Thymus (tissue), 14 donors: ENCODE results near the gene PAPSS1. TPM values are rescaled to one million over a fixed set of nuclear protein-coding genes. Genes with fewer than 3 reads are reported as not detected.

Experiments
- DNase-seq, 9 donors: peaks; one replicate each; pipeline ENCODE4 v3.0.0-alpha.2; 2013; ENCODE audit warnings: low spot score in 9 of 9, low read depth in 6 of 9, missing footprints in 1 of 9
- H3K27ac ChIP-seq, 2 donors: one replicate each; pipeline ENCODE4 v1.5.1; 2013; ENCODE audit warnings: control low read depth in 1 of 2, low read depth in 1 of 2, low read length in 1 of 2, mild to moderate bottlenecking in 1 of 2, moderate library complexity in 1 of 2
- H3K27me3 ChIP-seq, 2 donors: one replicate each; pipeline ENCODE4 v1.5.1; 2013; ENCODE audit warnings: low read length in 1 of 2; ENCODE audit not compliant: control insufficient read depth in 2 of 2, insufficient read depth in 1 of 2
- H3K36me3 ChIP-seq, 2 donors: one replicate each; pipeline ENCODE4 v1.5.1; 2013; ENCODE audit warnings: low read length in 1 of 2, mild to moderate bottlenecking in 1 of 2, moderate library complexity in 1 of 2; ENCODE audit not compliant: control insufficient read depth in 2 of 2, insufficient read depth in 2 of 2
- H3K4me1 ChIP-seq, 2 donors: one replicate each; pipeline ENCODE4 v1.5.1; 2013; ENCODE audit warnings: low read length in 2 of 2; ENCODE audit not compliant: control insufficient read depth in 2 of 2, insufficient read depth in 2 of 2
- H3K4me3 ChIP-seq, 2 donors: one replicate each; pipeline ENCODE4 v1.5.1; 2013; ENCODE audit warnings: low read length in 2 of 2, control low read depth in 1 of 2, mild to moderate bottlenecking in 1 of 2
- H3K9me3 ChIP-seq, 2 donors: one replicate each; pipeline ENCODE4 v1.5.1; 2013; ENCODE audit warnings: low read length in 1 of 2, mild to moderate bottlenecking in 1 of 2; ENCODE audit not compliant: control insufficient read depth in 2 of 2, insufficient read depth in 1 of 2
- WGBS: extraction: QIAGEN DNeasy Blood & Tissue Kit; methylation state at CpG from one replicate; pipeline ENCODE4 v1.1.7; 2013; 5-methylcytosine and 5-hydroxymethylcytosine counted together
- long read RNA-seq, 10 donors: transcript quantifications; one replicate each; lab custom pipeline, GENCODE V29; 2026
- polyA plus RNA-seq: library from polyadenylated mRNA; stranded (reverse); fragments of 200-250 nt; gene quantifications from one replicate; pipeline ENCODE4 v1.2.3, GENCODE V29; 2013
- total RNA-seq: library from RNA; stranded (reverse); fragments of 120-200 nt; gene quantifications from one replicate; pipeline ENCODE4 v1.2.4, GENCODE V29; 2013
- donor health status: healthy.

Gene PAPSS1
- 39.0 TPM for total RNA-seq
- polyA plus RNA-seq, result 35.2 TPM
- long read RNA-seq, donor 1, partial matches to known transcripts, result 0 of 1 reads
- long read RNA-seq, donor 1, other reads (novel, unspliced or antisense), result 0 of 1 reads
- long read RNA-seq, donor 2, result 0 reads
- long read RNA-seq, donor 3, transcript PAPSS1-201 (12 exons, 2,731 nt), result major isoform, 16 of 16 reads
- long read RNA-seq, donor 3, partial matches to known transcripts, result 0 of 16 reads
- long read RNA-seq, donor 3, other reads (novel, unspliced or antisense), result 0 of 16 reads
- long read RNA-seq, donor 4, transcript PAPSS1-201 (12 exons, 2,731 nt), result major isoform, 7 of 7 reads
- long read RNA-seq, donor 4, partial matches to known transcripts, result 0 of 7 reads
- long read RNA-seq, donor 4, other reads (novel, unspliced or antisense), result 0 of 7 reads
- long read RNA-seq, donor 5, transcript PAPSS1-201 (12 exons, 2,731 nt), result major isoform, 29 of 29 reads
- long read RNA-seq, donor 5, partial matches to known transcripts, result 0 of 29 reads
- long read RNA-seq, donor 5, other reads (novel, unspliced or antisense), result 0 of 29 reads
- long read RNA-seq, donor 6, transcript PAPSS1-201 (12 exons, 2,731 nt), result major isoform, 10 of 10 reads
- long read RNA-seq, donor 6, partial matches to known transcripts, result 0 of 10 reads
- long read RNA-seq, donor 6, other reads (novel, unspliced or antisense), result 0 of 10 reads
- long read RNA-seq, donor 7, transcript PAPSS1-201 (12 exons, 2,731 nt), result major isoform, 18 of 18 reads
- long read RNA-seq, donor 7, partial matches to known transcripts, result 0 of 18 reads
- long read RNA-seq, donor 7, other reads (novel, unspliced or antisense), result 0 of 18 reads
- long read RNA-seq, donor 8, partial matches to known transcripts, result 0 of 4 reads
- long read RNA-seq, donor 8, other reads (novel, unspliced or antisense), result 0 of 4 reads
- long read RNA-seq, donor 9, transcript PAPSS1-201 (12 exons, 2,731 nt), result major isoform, 8 of 8 reads
- long read RNA-seq, donor 9, partial matches to known transcripts, result 0 of 8 reads
- long read RNA-seq, donor 9, other reads (novel, unspliced or antisense), result 0 of 8 reads
- long read RNA-seq, donor 10, transcript PAPSS1-201 (12 exons, 2,731 nt), result major isoform, 19 of 26 reads
- long read RNA-seq, donor 10, partial matches to known transcripts, result 7 of 26 reads
- long read RNA-seq, donor 10, other reads (novel, unspliced or antisense), result 0 of 26 reads

DNA sequence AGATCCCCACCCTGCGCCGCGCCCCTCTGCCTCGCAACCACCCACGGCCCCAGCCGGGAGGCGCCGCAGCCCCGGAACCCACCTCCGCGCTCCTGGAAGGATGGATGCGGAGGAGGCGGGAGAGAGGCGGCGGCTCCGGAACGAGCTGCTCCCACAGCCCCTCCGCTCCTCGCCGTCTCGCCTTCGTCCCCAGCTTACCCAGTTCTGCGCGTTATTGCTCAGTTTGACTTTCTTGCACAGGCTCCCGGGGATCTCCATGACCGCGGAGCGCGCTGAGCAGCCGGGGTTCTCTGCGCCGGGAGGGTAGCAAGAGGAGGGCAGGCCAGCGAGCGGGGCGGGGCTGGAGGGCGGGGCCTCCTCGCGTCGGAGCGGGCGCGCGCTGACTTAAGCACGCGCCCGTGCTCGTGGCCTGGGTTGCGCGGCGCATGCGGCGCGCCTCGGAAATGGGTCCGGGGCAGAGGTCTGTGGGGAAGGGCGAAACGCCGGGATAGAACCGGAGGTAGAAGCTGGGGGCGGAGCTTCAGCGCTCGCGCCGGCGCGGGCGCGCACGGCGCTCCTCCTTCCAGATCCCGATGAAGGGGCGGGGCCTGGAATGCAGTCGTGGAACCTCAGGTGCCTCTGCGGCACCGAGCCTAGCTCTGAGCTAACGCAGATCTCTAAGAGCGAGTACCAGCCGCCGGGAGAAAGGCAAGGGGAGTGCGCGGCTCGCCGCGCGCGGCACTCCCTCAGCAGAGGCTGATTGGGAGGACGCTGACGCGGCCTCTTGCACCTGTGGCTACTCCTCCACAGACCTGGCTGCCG lies at the start of gene PAPSS1:
Gene PAPSS1 (minus strand): TSS at position 313 of the 801 bp plus-strand sequence. CDS start 55 bp downstream, at position 258.
- Histone ChIP-seq H3K4me3 (peak within 1 kb of the TSS; percentile 86 to 91), H3K27me3 (no peaks in the 10 kb centered on the region), H3K27ac (peak within 1 kb of the TSS; percentile 93), H3K4me1 (peaks cover 7 to 22% of the 10 kb centered on the region in 2 donors), H3K9me3 (no peaks in the 10 kb centered on the region), H3K36me3 (no peaks in the 10 kb centered on the region)
- DNase-seq, result peak; percentile 96 to 99 (median 98)
- WGBS, result under 1% methylated on average over 90 of the region's 90 CpGs

DNA sequence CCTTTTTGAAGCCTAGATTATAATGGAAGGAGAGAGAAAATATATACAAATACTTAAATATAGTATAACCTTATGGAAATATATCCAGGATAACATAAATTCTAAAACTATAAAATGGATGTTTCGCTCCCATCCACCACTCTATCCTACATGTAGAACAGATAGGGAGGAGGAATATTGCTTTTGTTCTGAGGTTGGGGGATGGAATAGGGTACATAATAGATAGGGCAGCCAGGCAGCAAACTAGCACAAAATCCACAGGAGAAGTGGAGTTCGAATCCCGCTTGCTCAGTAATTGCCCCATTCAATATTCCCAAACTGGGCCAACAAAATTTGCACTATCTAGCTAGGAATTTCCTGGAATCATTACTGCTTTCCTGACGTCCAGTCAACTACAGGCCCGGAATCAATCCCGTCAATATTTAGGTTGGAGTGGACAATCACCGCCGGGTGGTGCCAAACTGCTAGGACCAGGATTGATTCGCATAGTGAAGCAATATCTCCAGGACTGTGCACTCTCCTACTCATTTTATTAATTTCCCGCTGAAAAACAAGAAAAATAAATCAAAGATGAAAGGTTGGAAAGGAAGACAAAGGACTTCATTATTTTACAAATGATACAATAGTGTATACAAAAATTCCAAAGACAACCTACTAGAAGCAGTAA lies 40.4 kb upstream of the PAPSS1 start:
- H3K36me3 ChIP-seq, result no peaks in the 10 kb centered on the region
- H3K9me3 ChIP-seq, result no peaks in the 10 kb centered on the region
- H3K27me3 ChIP-seq, result no peaks in the 10 kb centered on the region
- H3K4me3 ChIP-seq, result no peak overlapping the region
- WGBS, result 92% methylated on average over 10 of the region's 10 CpGs
- H3K27ac ChIP-seq, result no peak overlapping the region
- H3K4me1 ChIP-seq, result no peaks in the 10 kb centered on the region
- no peak for DNase-seq

DNA sequence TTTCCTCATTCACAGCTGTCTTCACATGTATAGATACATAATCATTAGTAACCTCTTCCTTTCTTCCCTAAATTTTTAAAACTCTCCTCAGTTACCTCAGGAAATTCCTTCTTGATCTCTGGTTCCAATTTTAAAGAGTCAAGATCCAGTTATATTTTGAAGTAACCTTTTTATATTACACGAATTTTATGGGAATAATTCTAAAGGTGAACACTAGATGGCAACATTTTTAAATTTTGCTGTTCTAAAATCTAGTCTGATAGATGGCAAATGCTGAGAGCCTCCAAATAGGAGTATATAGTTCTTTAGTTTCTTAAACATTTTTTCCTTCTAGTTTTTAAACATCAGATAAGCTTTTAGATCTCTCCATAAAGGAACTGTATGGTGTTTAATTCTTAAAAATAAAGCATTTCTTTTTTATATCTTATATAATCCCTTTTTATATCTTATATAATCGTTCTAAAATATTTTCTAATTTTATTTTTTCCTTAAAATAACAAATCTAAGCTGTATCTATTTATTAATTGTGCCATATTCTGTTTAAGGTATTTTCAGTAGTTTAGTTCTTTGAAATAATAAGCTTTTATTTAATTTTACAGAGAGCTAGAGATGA lies 37.9 kb upstream of the PAPSS1 start:
- Histone ChIP-seq H3K9me3 (no peaks in the 10 kb centered on the region), H3K27me3 (peaks cover 0 to 2% of the 10 kb centered on the region in 2 donors), H3K4me1 (no peaks in the 10 kb centered on the region), H3K36me3 (no peaks in the 10 kb centered on the region), H3K27ac (no peak overlapping the region), H3K4me3 (no peak overlapping the region)
- WGBS, result 48% methylated on average over 2 of the region's 2 CpGs
- DNase-seq, result peak in 4 of 9 donors; percentile 9 to 51 (median 14)

DNA sequence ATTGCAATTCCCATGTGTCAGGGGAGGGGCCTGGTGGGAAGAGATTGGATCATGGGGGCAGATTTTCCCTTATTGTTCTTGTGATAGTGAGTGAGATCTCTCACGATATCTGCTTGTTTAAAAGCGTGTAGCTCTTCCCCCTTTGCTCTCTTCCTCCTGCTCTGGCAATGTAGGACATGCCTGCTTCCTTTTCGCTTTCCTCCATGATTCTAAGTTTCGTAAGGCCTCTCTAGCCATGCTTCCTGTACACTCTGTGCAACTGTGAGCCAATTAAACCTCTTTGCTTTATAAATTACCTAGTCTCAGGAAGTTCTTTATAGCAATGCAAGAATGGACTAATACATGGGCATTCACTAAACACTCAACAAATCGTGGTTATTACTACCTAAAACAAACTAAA lies 37.2 kb upstream of the PAPSS1 start:
- Histone ChIP-seq H3K27ac (no peak overlapping the region), H3K4me3 (no peak overlapping the region), H3K27me3 (peaks cover 0 to 2% of the 10 kb centered on the region in 2 donors), H3K4me1 (no peaks in the 10 kb centered on the region), H3K9me3 (no peaks in the 10 kb centered on the region), H3K36me3 (no peaks in the 10 kb centered on the region)
- DNase-seq, result no peak
- 97% methylated on average over 5 of the region's 5 CpGs for WGBS

DNA sequence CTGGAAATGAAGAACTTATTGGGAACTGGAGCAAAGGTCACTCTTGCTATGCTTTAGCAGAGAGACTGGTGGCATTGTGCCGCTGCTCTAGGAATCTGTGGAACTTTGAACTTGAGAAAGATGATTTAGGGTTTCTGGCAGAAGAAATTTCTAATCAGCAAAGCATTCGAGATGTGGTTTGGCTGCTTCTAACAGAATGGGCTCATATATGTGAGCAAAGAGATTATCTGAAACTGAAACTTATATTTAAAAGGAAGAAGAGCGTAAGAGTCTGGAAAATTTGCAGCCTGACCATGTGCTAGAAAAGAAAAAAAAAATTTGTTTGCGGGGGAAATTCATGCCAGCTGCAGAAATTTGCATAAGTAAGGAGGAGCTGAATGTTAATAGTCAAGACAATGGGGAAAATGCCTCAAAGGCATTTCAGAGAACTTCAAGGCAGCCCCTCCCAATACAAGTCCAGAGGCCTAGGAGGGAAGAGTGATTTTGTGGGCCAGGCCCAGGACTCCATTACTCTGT lies 35.9 kb upstream of the PAPSS1 start:
- 70% methylated on average over 4 of the region's 4 CpGs for WGBS
- H3K4me3 ChIP-seq, result no peak overlapping the region
- H3K36me3 ChIP-seq, result no peaks in the 10 kb centered on the region
- H3K27me3 ChIP-seq, result peaks cover 0 to 7% of the 10 kb centered on the region in 2 donors
- H3K4me1 ChIP-seq, result no peaks in the 10 kb centered on the region
- H3K27ac ChIP-seq, result no peak overlapping the region
- no peak for DNase-seq
- no peaks in the 10 kb centered on the region for H3K9me3 ChIP-seq

DNA sequence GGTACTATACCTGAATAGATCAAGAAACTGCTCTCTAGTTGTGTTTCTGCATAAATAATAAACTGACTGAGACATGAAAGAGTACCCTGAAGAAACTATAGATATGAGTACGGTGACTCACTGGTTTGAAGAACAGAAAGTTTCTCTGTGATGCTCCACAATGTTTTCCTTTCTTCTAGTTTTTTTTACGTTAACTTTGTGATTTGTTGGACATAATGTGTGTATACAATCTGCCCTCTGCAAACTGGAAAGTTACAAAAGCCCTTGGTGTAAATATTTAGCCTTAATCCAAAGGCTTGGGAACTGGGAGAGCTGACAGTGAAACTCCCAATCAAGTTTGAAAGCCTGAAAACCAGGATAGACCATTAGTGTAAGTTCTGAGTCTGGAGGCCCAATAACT lies 31.6 kb upstream of the PAPSS1 start:
- no peak for DNase-seq
- Histone ChIP-seq H3K27me3 (peaks cover 0 to 14% of the 10 kb centered on the region in 2 donors), H3K36me3 (no peaks in the 10 kb centered on the region), H3K4me1 (no peaks in the 10 kb centered on the region), H3K27ac (no peak overlapping the region), H3K4me3 (no peak overlapping the region), H3K9me3 (no peaks in the 10 kb centered on the region)
- 92% methylated on average over 2 of the region's 2 CpGs for WGBS

DNA sequence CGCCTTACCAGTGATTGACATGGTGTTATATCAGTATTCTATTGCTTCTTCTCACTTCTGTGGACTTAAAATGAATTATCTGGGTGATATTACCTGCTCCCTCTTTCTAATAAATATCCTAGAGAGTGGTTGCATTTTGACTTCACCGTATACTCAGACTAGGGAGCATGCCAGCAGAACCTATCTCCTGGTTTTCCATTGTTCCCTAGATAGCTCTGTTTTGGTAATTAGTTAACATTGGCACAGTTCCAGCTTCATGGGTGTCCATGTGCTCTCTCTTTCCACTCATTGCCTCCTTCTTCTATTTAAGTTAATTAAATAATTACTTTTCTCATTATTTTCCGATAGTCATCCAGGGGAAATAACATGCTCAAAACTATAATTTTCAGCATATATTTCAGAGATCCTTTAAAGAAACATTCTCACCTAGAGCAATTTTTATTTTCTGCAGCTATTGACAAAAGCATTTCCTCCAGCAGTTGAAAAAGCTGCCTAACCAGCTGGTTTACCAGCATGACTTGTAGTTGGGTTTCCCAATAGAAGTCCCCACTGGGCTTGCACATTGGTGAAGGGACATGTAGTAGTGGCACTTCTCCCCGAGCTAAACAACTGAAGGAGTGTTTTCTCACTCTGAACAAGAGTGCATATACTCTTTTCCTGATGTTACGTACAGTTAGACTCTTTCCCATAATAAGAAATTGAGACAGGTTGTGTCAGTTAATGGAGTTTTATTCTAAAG lies 27.9 kb upstream of the PAPSS1 start:
- Histone ChIP-seq H3K36me3 (no peaks in the 10 kb centered on the region), H3K4me1 (no peaks in the 10 kb centered on the region), H3K4me3 (no peak overlapping the region), H3K27me3 (peaks cover 0 to 12% of the 10 kb centered on the region in 2 donors), H3K9me3 (no peaks in the 10 kb centered on the region), H3K27ac (no peak overlapping the region)
- 96% methylated on average over 5 of the region's 5 CpGs for WGBS
- no peak for DNase-seq
